ENCODE results near the gene UGT1A4. TPM values are rescaled to one million over a fixed set of nuclear protein-coding genes. Genes with fewer than 3 reads are reported as not detected.
"Not testable (repeated sequence)": the region's sequence is repeated elsewhere in the genome, so short reads cannot be mapped to it uniquely, and the experiment has no call there.

The UGT1A4 gene
- total RNA-seq, 3 donors from 2014 or later (not counting 1 experiment from before 2014, with no cell fraction given), result not detected

DNA sequence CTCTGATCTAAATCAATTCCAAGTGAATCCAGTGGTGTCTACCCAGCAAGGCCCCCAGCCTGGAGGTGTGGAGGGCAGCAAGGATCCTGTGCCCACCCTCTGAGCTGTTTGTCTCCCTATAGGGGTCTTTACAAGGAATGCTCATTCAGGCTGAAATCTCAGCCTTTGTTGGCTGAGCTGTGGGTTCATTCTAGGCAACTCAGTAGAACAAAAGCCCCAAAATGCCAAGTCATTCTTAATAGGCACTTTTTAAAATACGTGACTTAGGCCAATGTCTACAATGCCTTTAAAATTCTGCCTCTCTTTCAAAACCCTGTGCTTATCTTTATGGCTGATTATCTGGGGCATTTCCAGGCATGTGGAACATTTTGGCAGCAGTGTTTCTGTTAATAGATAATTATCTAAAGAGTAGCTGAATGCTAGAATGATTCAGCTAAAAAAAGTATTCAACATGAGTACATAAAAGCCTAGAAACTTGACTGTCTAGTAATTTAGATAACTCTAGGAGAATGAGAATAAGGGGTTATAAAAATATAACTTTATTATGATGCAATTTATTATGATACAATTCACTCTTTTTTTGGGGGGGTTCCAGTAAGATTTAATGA is 18.4 kb upstream of the UGT1A4 start:
- Histone ChIP-seq H3K4me3 (ENCODE audit: low read length) (no peak overlapping the region), H3K27me3 (ENCODE audit: control insufficient read depth, insufficient read depth, low read length) (no peaks in the 10 kb centered on the region), H3K9me3 (ENCODE audit: control insufficient read depth, insufficient read depth, low read length) (no peaks in the 10 kb centered on the region), H3K4me1 (ENCODE audit: control insufficient read depth, insufficient read depth, low read length) (no peaks in the 10 kb centered on the region), H3K36me3 (ENCODE audit: control insufficient read depth, insufficient read depth, low read length) (no peaks in the 10 kb centered on the region), H3K27ac (ENCODE audit: low read length) (no peak overlapping the region)
- H3K4me3 Mint-ChIP-seq, result no peak overlapping the region
- 67% methylated on average over 1 of the region's 1 CpG for WGBS (ENCODE audit: insufficient coverage)
- DNase-seq, result no peak
- intact Hi-C loops (cut with micrococcal nuclease), result no loop called here
- no peaks in the 10 kb centered on the region for H3K4me1 Mint-ChIP-seq
- H3K27me3 Mint-ChIP-seq (ENCODE audit: low read depth in 2 of 2), result peaks cover 13 to 24% of the 10 kb centered on the region in 2 donors
- H3K36me3 Mint-ChIP-seq, result peaks cover 6% of the 10 kb centered on the region
- no peak overlapping the region for H3K27ac Mint-ChIP-seq
- peak in 1 of 3 donors; percentile 68 for ATAC-seq
- no peaks in the 10 kb centered on the region for H3K9me3 Mint-ChIP-seq
- TF ChIP-seq, protein P1, sequence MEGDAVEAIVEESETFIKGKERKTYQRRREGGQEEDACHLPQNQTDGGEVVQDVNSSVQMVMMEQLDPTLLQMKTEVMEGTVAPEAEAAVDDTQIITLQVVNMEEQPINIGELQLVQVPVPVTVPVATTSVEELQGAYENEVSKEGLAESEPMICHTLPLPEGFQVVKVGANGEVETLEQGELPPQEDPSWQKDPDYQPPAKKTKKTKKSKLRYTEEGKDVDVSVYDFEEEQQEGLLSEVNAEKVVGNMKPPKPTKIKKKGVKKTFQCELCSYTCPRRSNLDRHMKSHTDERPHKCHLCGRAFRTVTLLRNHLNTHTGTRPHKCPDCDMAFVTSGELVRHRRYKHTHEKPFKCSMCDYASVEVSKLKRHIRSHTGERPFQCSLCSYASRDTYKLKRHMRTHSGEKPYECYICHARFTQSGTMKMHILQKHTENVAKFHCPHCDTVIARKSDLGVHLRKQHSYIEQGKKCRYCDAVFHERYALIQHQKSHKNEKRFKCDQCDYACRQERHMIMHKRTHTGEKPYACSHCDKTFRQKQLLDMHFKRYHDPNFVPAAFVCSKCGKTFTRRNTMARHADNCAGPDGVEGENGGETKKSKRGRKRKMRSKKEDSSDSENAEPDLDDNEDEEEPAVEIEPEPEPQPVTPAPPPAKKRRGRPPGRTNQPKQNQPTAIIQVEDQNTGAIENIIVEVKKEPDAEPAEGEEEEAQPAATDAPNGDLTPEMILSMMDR (IDR thresholded peaks at IDR 0.05), result no peak

DNA sequence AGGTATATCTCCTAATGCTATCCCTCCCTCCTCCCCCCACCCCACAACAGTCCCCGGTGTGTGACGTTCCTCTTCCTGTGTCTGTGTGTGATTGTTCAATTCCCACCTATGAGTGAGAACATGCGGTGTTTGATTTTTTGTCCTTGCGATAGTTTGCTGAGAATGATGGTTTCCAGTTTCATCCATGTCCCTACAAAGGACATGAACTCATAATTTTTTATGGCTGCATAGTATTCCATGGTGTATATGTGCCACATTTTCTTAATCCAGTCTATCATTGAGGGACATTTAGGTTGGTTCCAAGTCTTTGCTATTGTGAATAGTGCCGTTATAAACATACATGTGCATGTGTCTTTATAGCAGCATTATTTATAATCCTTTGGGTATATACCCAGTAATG is 17.7 kb upstream of the UGT1A4 start:
- H3K4me3 ChIP-seq (ENCODE audit: low read length); H3K4me1 ChIP-seq (ENCODE audit: control insufficient read depth, insufficient read depth, low read length); H3K9me3 Mint-ChIP-seq; H3K36me3 Mint-ChIP-seq; H3K4me1 Mint-ChIP-seq; H3K9me3 ChIP-seq (ENCODE audit: control insufficient read depth, insufficient read depth, low read length); intact Hi-C loops (cut with micrococcal nuclease); DNase-seq; H3K27me3 ChIP-seq (ENCODE audit: control insufficient read depth, insufficient read depth, low read length); H3K27ac Mint-ChIP-seq; H3K4me3 Mint-ChIP-seq; H3K36me3 ChIP-seq (ENCODE audit: control insufficient read depth, insufficient read depth, low read length); H3K27ac ChIP-seq (ENCODE audit: low read length); ATAC-seq: not testable (repeated sequence)
- peaks cover 13 to 20% of the 10 kb centered on the region in 2 donors for H3K27me3 Mint-ChIP-seq (ENCODE audit: low read depth in 2 of 2)
- no CpG with 5 or more reads among the region's 5 CpGs for WGBS (ENCODE audit: insufficient coverage)

DNA sequence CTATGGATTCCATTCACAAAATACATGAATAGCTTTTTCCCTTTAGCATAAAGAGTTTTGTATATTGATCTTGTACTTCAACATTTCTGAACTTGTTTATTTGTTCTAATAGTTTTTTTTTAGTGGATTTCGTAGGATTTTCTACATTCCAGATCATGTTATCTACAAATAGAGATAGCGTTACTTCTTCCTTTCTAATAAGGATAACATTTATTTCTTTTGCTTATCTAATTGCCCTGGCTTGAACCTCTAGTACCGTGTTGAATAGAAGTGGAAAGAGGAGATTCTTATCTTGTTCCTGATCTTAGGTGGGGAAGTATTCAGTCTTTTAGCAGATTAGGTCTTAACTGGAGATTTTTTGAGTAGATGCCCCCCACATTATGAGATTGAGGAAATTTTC is 16.3 kb upstream of the UGT1A4 start:
- Mint-ChIP-seq H3K9me3 (no peaks in the 10 kb centered on the region), H3K27ac (no peak overlapping the region), H3K4me3 (no peak overlapping the region), H3K36me3 (peaks cover 6% of the 10 kb centered on the region), H3K27me3 (ENCODE audit: low read depth in 2 of 2) (peaks cover 9 to 12% of the 10 kb centered on the region in 2 donors), H3K4me1 (no peaks in the 10 kb centered on the region)
- ATAC-seq (no peak), DNase-seq (no peak)
- Histone ChIP-seq H3K27ac (ENCODE audit: low read length) (no peak overlapping the region), H3K4me3 (ENCODE audit: low read length) (no peak overlapping the region), H3K4me1 (ENCODE audit: control insufficient read depth, insufficient read depth, low read length) (no peaks in the 10 kb centered on the region), H3K9me3 (ENCODE audit: control insufficient read depth, insufficient read depth, low read length) (no peaks in the 10 kb centered on the region), H3K36me3 (ENCODE audit: control insufficient read depth, insufficient read depth, low read length) (no peaks in the 10 kb centered on the region), H3K27me3 (ENCODE audit: control insufficient read depth, insufficient read depth, low read length) (no peaks in the 10 kb centered on the region)
- whole genome bisulfite sequencing (ENCODE audit: insufficient coverage), result no CpG with 5 or more reads among the region's 3 CpGs
- intact Hi-C loops (cut with micrococcal nuclease), result no loop called here
- TF ChIP-seq, protein P1 (IDR thresholded peaks at IDR 0.05), result no peak

DNA sequence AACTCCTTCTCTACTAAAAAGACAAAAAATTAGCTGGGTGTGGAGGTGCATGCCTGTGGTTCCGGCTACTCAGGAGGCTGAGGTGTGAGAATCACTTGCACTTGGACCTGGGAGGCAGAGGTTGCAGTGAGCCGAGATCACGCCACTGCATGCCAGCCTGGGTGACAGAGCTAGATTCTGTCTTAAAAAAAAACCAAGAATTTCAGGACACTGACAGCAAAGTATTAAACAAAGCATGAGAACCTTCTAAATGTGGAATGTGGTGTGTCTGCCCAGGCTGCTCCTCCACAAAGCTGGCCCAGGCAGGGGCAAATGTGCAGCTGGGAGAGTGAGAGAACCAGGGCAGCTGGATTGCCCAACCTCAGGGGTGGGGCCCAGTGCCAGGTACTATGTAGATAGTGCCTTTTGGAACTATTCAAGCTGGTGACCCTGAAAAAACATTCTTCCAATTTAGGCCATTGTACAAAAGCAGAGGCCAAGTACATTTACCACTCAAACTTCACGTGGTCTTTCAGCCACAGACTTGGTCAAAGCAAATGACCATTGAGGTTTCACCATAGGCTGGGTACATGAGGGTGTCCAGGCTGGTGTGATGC is 12.5 kb upstream of the UGT1A4 start:
- intact Hi-C loops (cut with micrococcal nuclease), result no loop called here
- Histone ChIP-seq H3K27me3 (ENCODE audit: control insufficient read depth, insufficient read depth, low read length) (no peaks in the 10 kb centered on the region), H3K4me1 (ENCODE audit: control insufficient read depth, insufficient read depth, low read length) (no peaks in the 10 kb centered on the region), H3K4me3 (ENCODE audit: low read length) (no peak overlapping the region), H3K36me3 (ENCODE audit: control insufficient read depth, insufficient read depth, low read length) (no peaks in the 10 kb centered on the region), H3K9me3 (ENCODE audit: control insufficient read depth, insufficient read depth, low read length) (no peaks in the 10 kb centered on the region), H3K27ac (ENCODE audit: low read length) (no peak overlapping the region)
- 49% methylated on average over 4 of the region's 4 CpGs for WGBS (ENCODE audit: insufficient coverage)
- no peak for DNase-seq
- Mint-ChIP-seq H3K9me3 (no peaks in the 10 kb centered on the region), H3K4me1 (no peaks in the 10 kb centered on the region), H3K27ac (no peak overlapping the region), H3K36me3 (peaks cover 6% of the 10 kb centered on the region), H3K4me3 (no peak overlapping the region), H3K27me3 (ENCODE audit: low read depth in 2 of 2) (peaks cover 18 to 21% of the 10 kb centered on the region in 2 donors)
- ATAC-seq, result no peak
- TF ChIP-seq, protein P1 (IDR thresholded peaks at IDR 0.05), result no peak

Measured in natural killer cell (primary cell).